ENCODE results near the gene HCN2. TPM values are rescaled to one million over a fixed set of nuclear protein-coding genes. Genes with fewer than 3 reads are reported as not detected.

HCN2 gene
- total RNA-seq = 9.1 TPM

GRCh38 chr19:589693-590395 lies at the start of gene HCN2:
Gene HCN2, plus strand, starts transcription at chr19:589881. Its CDS starts 65 bp downstream, at chr19:589946.

GRCh38 chr19:543910-544608 lies 45.6 kb upstream of the HCN2 start, which contains the start of gene GZMM:
Gene GZMM, plus strand, starts transcription at chr19:544053. Its CDS starts 19 bp downstream, at chr19:544072.

DNA sequence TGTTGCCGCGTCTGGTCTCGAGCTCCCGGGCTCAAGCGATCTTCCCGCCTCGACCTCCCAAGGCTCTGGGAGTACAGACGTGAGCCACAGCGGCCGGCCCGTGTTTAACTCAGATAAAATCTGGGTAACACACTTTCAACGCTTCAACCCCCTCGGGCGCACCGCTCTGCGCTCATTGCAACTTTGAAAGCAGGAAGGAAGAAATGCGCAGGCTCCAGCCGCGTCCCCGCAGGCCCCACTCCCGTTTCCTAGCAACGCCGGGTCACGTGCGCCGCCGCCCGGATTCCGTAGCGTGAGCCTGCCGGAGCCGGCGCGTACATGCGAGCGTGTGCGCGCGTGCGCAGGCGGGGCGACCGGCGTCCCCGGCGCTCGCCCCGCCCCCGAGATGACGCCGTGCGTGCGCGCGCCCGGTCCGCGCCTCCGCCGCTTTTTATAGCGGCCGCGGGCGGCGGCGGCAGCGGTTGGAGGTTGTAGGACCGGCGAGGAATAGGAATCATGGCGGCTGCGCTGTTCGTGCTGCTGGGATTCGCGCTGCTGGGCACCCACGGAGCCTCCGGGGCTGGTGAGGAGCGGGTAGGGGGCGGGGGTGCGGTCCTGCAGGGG lies 17.4 kb upstream of the HCN2 start, which contains the start of gene BSG:
Gene BSG, plus strand, starts transcription at position 457 of the 603 bp plus-strand sequence. Its CDS starts 39 bp downstream, at position 496.

GRCh38 chr19:633068-633785 lies 43.5 kb downstream of the HCN2 start, which contains the start of gene POLRMT:
Gene POLRMT, minus strand, starts transcription at chr19:633537. Its CDS starts 25 bp downstream, at chr19:633512.

GRCh38 chr19:639253-640160 lies 49.8 kb downstream of the HCN2 start, which contains the start of gene FGF22:
Gene FGF22, plus strand, starts transcription at chr19:639879. Its CDS starts 47 bp downstream, at chr19:639926.

DNA sequence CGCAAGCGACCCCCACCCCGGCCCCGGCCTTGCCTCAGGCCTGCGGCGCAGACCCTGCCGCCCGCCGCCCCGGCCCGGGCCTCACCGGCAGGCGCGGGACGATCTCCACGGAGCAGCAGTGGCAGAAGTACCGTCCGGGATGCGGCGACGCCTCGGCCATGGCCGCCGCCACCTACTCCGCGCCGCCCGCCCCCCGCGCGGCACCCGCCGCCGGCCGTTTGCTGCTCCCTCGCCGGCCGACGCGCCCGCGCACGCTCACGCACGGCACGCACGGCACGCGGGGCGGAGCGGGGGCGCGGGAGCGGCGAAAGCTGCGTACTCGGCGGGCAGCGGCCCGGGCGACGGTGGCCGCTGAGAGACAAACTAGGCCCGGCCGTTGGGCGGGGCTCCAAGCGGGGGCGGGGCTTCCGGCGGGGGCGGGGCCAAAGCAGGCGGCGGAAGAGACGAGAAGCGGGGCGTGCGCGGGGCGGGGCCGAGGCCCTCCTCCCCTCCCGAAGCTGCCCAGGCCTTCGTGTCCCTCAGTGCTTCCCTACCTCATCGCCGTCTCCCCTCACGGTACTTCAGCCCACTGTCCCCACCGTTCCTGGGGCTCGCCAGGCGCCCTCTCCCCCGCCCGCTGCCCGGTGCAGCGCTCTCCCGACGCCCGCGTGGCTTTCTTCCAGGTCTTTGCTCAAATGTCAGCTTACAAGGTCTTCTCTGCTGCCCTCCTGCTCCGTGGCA lies 73.4 kb downstream of the HCN2 start, which contains the start of gene RNF126:
Gene RNF126, minus strand, starts transcription at position 253 of the 720 bp plus-strand sequence. Its CDS starts 93 bp downstream, at position 160.

Other genes with a start within 250 kb of the HCN2 start
- 11.0 TPM for gene MIER2, start 245.1 kb upstream of the HCN2 start, total RNA-seq
- 14.7 TPM for gene C2CD4C, start 180.7 kb upstream of the HCN2 start, total RNA-seq
- 18.2 TPM for gene SHC2, start 128.8 kb upstream of the HCN2 start, total RNA-seq
- gene MADCAM1, start 93.4 kb upstream of the HCN2 start, total RNA-seq = 0.63 TPM
- 18.8 TPM for gene TPGS1, start 82.4 kb upstream of the HCN2 start, total RNA-seq
- gene CDC34, start 58.1 kb upstream of the HCN2 start, total RNA-seq = 41.6 TPM
- gene GZMM, start 45.8 kb upstream of the HCN2 start, total RNA-seq = not detected
- gene BSG, start 17.3 kb upstream of the HCN2 start, total RNA-seq = 101 TPM
- 21.6 TPM for gene POLRMT, start 43.7 kb downstream of the HCN2 start, total RNA-seq
- 0.63 TPM for gene FGF22, start 50.0 kb downstream of the HCN2 start, total RNA-seq
- gene RNF126, start 73.3 kb downstream of the HCN2 start, total RNA-seq = 20.0 TPM
- gene FSTL3, start 86.5 kb downstream of the HCN2 start, total RNA-seq = 2.8 TPM
- not detected for gene PRSS57, start 105.6 kb downstream of the HCN2 start, total RNA-seq
- gene PALM, start 119.1 kb downstream of the HCN2 start, total RNA-seq = 123 TPM
- gene MISP, start 161.2 kb downstream of the HCN2 start, total RNA-seq = not detected
- 60.7 TPM for gene PTBP1, start 207.6 kb downstream of the HCN2 start, total RNA-seq
- gene PLPPR3, start 232.1 kb downstream of the HCN2 start, total RNA-seq = 98.3 TPM
- gene AZU1, start 238.0 kb downstream of the HCN2 start, total RNA-seq = 0.94 TPM

All from parietal lobe (tissue), 1 donor.